Suprapubic skin (tissue), 3 donors: ENCODE measurements around the gene ADAM20.

ENCODE experiments used
- POLR2A ChIP-seq, 2 donors: fragments of 450-650 bp; IDR thresholded peaks; one replicate each; pipeline ENCODE4 v1.6.1; 2017; ENCODE audit warnings: antibody characterized with exemption in 2 of 2, mild to moderate bottlenecking in 2 of 2, moderate library complexity in 2 of 2
- TF ChIP-seq, protein P1 (sequence below), 2 donors: fragments of 200-600 bp in 1 of 2; fragments of 450-650 bp in 1 of 2; sonication (generic) in 1 of 2; IDR thresholded peaks; one replicate each; pipeline ENCODE4 v1.5.1; 2016 to 2019; ENCODE audit warnings: antibody characterized with exemption in 2 of 2, mild to moderate bottlenecking in 1 of 2, moderate library complexity in 1 of 2

DNA sequence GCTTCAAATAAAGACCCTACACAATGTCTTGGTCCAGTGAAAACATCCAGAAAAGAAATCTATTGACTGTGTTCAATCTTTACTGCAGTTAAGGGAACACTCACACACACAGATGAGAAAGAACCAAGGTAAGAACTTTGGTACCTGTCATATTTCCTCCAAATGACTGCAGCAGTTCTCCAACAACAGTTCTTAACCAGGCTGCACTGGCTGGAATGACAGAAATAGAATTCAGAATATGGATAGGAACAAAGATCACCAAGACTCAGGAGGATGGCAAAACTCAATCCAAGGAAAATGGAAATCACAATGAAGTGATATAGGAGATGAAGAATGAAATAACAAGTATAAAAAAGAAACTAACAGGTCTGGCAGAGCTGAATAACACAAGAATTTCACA, 36.6 kb downstream of the ADAM20 start:
- TF ChIP-seq, protein P1, sequence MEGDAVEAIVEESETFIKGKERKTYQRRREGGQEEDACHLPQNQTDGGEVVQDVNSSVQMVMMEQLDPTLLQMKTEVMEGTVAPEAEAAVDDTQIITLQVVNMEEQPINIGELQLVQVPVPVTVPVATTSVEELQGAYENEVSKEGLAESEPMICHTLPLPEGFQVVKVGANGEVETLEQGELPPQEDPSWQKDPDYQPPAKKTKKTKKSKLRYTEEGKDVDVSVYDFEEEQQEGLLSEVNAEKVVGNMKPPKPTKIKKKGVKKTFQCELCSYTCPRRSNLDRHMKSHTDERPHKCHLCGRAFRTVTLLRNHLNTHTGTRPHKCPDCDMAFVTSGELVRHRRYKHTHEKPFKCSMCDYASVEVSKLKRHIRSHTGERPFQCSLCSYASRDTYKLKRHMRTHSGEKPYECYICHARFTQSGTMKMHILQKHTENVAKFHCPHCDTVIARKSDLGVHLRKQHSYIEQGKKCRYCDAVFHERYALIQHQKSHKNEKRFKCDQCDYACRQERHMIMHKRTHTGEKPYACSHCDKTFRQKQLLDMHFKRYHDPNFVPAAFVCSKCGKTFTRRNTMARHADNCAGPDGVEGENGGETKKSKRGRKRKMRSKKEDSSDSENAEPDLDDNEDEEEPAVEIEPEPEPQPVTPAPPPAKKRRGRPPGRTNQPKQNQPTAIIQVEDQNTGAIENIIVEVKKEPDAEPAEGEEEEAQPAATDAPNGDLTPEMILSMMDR (IDR thresholded peaks at IDR 0.05) = no peak
- no peak for TF ChIP-seq POLR2A (IDR thresholded peaks at IDR 0.05)
